DMS 273 (cell line): ENCODE measurements around the gene GARNL3.
A peak's percentile ranks its signal among the peaks of the same experiment; 100 is the strongest.

Source experiments
- DNase-seq: peaks from one replicate; lab custom pipeline; 2025; ENCODE audit not compliant: unreplicated experiment; lab: John Stamatoyannopoulos, UW

The GARNL3 gene

DNA sequence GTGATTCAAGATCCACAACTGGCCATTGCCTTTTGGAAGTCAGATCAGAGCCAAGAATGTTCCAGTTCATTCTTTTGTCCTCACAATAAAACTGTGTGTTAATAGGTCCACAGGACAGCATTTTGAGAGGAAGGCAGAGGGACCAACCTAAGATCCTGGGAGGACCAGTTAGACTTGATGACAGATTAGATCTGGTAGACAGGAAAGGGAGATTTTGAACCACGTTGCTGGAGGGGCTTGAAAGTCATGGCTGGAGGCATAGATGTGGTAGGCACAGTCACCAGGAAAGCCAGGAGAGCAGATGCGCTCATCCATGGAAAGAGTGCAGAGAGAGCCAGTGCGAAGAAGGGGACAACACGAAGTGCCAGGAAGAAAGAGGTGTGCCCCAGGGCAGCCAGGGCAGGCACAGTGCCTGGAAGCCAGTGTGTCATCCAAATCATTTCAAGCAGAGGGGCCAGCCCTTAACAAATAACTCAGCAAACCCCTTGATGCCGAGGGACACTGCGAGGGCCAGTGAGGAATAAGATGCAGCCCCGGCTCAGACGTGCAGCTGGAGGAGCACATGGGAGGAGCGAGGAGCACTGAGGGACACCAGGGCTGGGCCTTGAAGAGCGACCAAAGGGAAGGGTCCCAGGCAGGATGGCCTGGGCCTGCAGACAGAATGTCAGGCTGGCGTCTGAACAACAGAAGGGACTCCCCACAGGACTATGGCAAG is 119.6 kb downstream of the GARNL3 start:
- no peak for DNase-seq

- DNase-seq = no peak
Observed at GRCh38 chr9:127384901-127385300, 120.3 kb downstream of the GARNL3 start.

DNA sequence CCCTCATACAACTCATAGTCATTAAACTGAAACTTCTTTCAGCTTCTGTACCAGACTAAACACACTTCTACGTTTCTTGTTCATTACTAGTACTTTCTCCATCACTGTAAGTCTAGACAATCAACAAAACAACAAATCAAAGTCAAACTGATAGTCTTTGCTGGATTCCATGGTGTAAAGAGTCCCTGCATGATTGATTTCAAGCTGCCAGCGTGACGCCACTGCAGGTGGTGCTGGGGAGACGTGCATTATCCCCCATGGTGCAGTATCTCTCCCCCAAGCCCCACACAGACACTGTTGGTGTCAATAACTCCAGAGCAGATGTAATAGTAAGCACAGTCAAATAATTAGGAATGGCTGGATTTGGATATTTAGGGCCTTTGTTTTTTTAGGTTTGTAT is 121.7 kb downstream of the GARNL3 start:
- no peak for DNase-seq

DNA sequence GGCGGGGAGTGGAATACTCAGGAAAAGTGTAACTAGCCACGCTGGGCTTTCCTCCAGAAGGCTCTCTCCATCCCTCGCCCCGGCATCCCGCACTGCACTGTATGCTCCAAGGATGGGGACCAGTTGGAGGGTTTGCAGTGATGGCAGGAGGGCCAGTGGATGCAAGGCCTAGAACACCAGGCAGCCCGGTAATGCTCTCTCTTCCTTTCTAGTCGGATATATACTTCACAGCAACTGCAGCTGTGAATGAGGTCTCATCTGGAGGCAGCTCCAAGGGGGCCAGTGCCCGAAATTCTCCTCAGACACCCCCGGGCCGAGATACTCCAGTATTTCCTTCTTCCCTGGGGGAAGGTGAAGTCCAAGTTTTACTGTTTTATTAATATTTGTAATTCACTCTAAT is 122.4 kb downstream of the GARNL3 start:
- no peak for DNase-seq

- no peak for DNase-seq
Observed at GRCh38 chr9:127388037-127388855, 123.7 kb downstream of the GARNL3 start.

GRCh38 chr9:127388856-127389238 is 124.3 kb downstream of the GARNL3 start:
- no peak for DNase-seq

- DNase-seq = no peak
Observed at GRCh38 chr9:127389381-127390247, 125.0 kb downstream of the GARNL3 start.

GRCh38 chr9:127390248-127390545 is 125.6 kb downstream of the GARNL3 start:
- DNase-seq = no peak

DNA sequence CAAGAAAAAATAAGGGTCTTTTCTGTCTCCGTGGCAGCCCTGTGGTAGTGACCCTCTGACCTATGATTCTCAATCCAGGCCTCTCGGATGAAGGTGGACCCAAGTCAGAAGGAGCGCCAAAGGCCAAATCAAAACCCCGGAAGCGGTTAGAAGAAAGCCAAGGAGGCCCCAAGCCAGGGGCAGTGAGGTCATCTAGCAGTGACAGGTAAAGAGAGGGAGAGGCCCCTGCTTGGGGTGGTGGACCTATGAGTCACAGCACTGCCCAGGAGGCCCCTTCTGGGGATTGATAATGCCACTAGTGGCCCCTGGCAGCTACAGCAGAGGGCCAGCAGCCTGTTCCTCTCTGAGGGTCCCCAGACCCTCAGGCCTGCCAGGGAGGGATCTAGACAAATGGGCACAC is 126.0 kb downstream of the GARNL3 start:
- no peak for DNase-seq

DNA sequence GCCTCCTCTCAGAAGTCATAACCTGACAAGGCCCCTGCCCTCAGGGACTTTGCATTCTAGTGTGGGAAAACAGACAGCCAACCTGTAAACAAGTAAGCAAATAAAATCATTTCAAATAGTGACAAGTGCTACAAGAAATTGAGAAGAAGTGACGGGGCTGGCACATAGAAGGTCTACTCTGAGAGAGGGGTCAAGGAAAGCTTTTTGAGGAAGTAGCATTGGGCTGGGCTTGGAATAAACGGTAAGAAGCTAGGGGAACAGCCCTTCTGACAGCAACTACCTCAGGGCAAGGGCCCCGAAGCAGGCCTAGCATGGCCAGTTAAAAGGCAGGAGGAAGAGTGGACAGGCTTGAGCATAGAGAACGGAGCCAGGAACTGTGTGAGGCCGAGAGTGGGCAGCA is 127.6 kb downstream of the GARNL3 start:
- no peak for DNase-seq

DNA sequence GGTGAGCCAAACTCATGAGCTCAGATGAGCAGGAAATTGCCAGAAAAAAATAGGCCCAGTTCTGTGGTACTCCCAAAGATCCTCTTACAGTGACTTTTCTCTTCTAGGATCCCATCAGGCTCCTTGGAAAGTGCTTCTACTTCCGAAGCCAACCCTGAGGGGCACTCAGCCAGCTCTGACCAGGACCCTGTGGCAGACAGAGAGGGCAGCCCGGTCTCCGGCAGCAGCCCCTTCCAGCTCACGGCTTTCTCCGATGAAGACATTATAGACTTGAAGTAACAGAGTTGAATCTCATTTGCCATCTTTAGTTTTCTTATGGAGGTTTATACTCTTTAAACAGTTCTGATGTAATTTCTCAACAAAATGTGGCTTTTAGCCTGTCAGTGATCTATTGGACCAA is 128.4 kb downstream of the GARNL3 start:
- no peak for DNase-seq

DNA sequence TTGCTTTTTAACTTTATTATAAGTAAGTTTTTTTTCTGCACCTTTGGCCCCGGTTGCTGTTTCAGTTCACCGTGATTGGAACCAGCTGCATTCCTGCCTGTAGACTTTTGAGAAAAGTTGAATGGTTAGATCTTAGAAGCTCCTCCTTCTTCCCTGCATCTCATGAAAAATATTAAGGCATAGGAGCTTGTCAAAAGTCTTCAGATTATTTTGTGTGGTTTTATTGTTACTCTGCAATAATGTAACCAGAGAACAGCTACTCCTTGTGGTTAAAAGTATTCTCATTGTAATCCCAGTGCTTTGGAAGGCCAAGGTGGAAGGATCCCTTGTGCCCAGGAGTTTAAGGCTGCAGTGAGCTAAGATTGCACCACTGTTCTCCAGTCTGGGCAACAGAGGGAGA is 129.1 kb downstream of the GARNL3 start:
- no peak for DNase-seq

DNA sequence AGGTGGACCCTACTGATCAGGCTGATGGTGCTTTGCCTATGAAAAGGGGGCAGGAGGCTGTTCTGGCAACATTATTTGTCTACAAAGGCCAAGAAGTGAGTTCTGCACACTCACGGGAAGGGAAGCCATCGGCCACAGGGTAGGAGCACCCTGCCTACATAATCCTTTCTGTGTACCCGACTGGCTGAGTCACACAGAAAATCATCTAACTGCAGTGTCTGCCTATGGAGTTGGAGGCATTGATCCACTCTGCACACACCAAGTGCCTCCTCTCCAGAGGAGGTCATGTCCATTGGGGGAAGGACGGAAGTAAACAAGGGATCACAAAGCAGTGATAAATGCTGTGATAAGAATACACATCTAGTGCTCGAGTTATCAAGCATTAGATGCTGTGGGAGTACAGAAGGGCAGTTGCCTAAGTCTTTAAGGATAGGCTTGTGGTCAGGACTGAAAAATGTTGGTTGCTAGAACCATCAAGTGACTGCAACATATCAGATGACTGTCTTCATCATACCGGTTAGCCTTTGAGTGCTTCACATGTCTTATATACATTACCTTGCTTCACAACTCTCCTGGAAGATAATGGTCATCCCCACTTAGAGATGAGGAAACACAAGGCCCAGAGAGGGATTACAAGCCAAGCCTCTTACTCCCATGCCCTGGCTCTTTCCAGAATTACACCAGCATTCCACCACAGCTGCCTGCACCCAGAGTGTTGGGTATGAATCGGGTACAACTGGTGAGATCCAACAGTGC is 131.1 kb downstream of the GARNL3 start:
- no peak for DNase-seq

GRCh38 chr9:127396253-127396807 is 131.8 kb downstream of the GARNL3 start:
- DNase-seq = no peak

GRCh38 chr9:127396808-127397645 is 132.5 kb downstream of the GARNL3 start, which contains the start of gene SLC2A8:
Gene SLC2A8 (plus strand): TSS chr9:127397169. CDS start chr9:127397231, 62 bp downstream.
- peak; percentile 99 for DNase-seq

DNA sequence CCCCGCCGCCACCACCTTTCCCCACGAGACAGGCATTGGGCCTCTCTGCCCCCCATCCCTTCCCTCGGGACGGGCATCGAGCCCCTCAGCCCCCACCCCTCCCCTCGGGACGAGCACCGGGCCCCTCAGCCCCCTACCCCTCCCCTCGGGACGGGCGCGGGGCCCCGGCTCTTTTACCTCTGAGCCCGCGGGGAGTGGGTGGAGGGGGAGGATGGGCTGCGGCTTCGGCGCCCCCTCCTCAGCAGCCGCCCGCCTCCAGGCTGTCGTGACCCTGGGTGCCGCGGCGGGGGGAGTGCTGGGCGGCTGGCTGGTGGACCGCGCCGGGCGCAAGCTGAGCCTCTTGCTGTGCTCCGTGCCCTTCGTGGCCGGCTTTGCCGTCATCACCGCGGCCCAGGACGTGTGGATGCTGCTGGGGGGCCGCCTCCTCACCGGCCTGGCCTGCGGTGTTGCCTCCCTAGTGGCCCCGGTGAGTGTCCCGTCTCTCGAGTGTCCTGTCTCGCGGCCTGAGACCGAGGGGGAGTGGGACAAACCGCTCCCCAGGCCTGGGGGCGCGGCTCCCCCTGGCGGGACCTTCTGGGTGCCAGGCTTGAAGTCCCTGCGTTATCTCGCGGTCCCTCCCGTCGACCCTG is 133.2 kb downstream of the GARNL3 start:
- peak; percentile 64 for DNase-seq

- no peak for DNase-seq
Observed at GRCh38 chr9:127398275-127398647, 133.7 kb downstream of the GARNL3 start.

GRCh38 chr9:127398715-127399400 is 134.3 kb downstream of the GARNL3 start:
- no peak for DNase-seq
